Mucosa of rectum (tissue), 2 donors: ENCODE data around the gene GATC.
"Not testable (repeated sequence)": the region's sequence is repeated elsewhere in the genome, so short reads cannot be mapped to it uniquely, and the experiment has no call there.

Source experiments
- H3K27ac ChIP-seq, 2 donors: one replicate each; pipeline ENCODE4 v1.7.0; 2013; ENCODE audit warnings: inconsistent platforms in 2 of 2, low read depth in 2 of 2, low read length in 2 of 2
- H3K27me3 ChIP-seq, 2 donors: one replicate each; pipeline ENCODE4 v1.7.0; 2013; ENCODE audit warnings: low read length in 2 of 2; ENCODE audit not compliant: control insufficient read depth in 2 of 2, insufficient read depth in 2 of 2
- H3K36me3 ChIP-seq, 2 donors: one replicate each; pipeline ENCODE4 v1.7.0; 2013; ENCODE audit warnings: low read length in 2 of 2; ENCODE audit not compliant: control insufficient read depth in 2 of 2, insufficient read depth in 2 of 2
- H3K4me1 ChIP-seq, 2 donors: one replicate each; pipeline ENCODE4 v1.7.0; 2013; ENCODE audit warnings: low read length in 2 of 2, mild to moderate bottlenecking in 1 of 2; ENCODE audit not compliant: control insufficient read depth in 2 of 2, insufficient read depth in 2 of 2
- H3K4me3 ChIP-seq, 2 donors: one replicate each; pipeline ENCODE4 v1.7.0; 2013; ENCODE audit warnings: low read length in 2 of 2
- H3K9ac ChIP-seq, 2 donors: one replicate each; pipeline ENCODE4 v1.7.0; 2013; ENCODE audit warnings: low read length in 2 of 2, low read depth in 1 of 2, mild to moderate bottlenecking in 1 of 2
- H3K9me3 ChIP-seq, 2 donors: one replicate each; pipeline ENCODE4 v1.7.0; 2013; ENCODE audit warnings: low read length in 2 of 2; ENCODE audit not compliant: control insufficient read depth in 2 of 2
- donor health status: healthy.
- donor health status: Normal muscosa, but diverticular disease.

GATC gene

GRCh38 chr12:120437735-120438494 lies 8.3 kb upstream of the GATC start, which contains the start of gene COX6A1:
COX6A1 (plus strand) TSS chr12:120438113; CDS start chr12:120438127, 14 bp downstream.
- Histone ChIP-seq H3K9me3 (no peaks in the 10 kb centered on the region), H3K27me3 (no peaks in the 10 kb centered on the region), H3K9ac (peak within 1 kb of the TSS; percentile 60 to 92), H3K27ac (peak within 1 kb of the TSS; percentile 83 to 88), H3K4me3 (peak within 1 kb of the TSS; percentile 83 to 87), H3K4me1 (peaks cover 9 to 14% of the 10 kb centered on the region in 2 donors), H3K36me3 (peaks cover 10 to 17% of the 10 kb centered on the region in 2 donors)

- peak overlapping the region; percentile 83 to 87 for H3K4me3 ChIP-seq
- peaks cover 9 to 14% of the 10 kb centered on the region in 2 donors for H3K4me1 ChIP-seq
- peak overlapping the region; percentile 83 to 88 for H3K27ac ChIP-seq
- no peaks in the 10 kb centered on the region for H3K9me3 ChIP-seq
- H3K27me3 ChIP-seq, result no peaks in the 10 kb centered on the region
- H3K9ac ChIP-seq, result peak overlapping the region; percentile 60 to 92
- H3K36me3 ChIP-seq, result peaks cover 18 to 24% of the 10 kb centered on the region in 2 donors
Observed at GRCh38 chr12:120438495-120439198, 7.6 kb upstream of the GATC start.

- Histone ChIP-seq H3K36me3 (peaks cover 27 to 29% of the 10 kb centered on the region in 2 donors), H3K9ac (no peak overlapping the region), H3K27me3 (no peaks in the 10 kb centered on the region), H3K9me3 (no peaks in the 10 kb centered on the region), H3K4me3 (peak overlapping the region; percentile 3 to 24), H3K27ac (no peak overlapping the region), H3K4me1 (peaks cover 9 to 14% of the 10 kb centered on the region in 2 donors)
Observed at GRCh38 chr12:120439646-120440247, 6.5 kb upstream of the GATC start.

GRCh38 chr12:120444676-120445075 lies 1.6 kb upstream of the GATC start:
- Histone ChIP-seq H3K27ac (no peak overlapping the region), H3K9ac (no peak overlapping the region), H3K36me3 (peaks cover 26 to 27% of the 10 kb centered on the region in 2 donors)

GRCh38 chr12:120446844-120447178 lies 567 bp downstream of the GATC start:
- Histone ChIP-seq H3K27ac (peak overlapping the region; percentile 74 to 94), H3K4me1 (peaks cover 13 to 14% of the 10 kb centered on the region in 2 donors), H3K36me3 (peaks cover 16 to 25% of the 10 kb centered on the region in 2 donors)

More at GRCh38 chr12:120444676-120445075, 1.6 kb upstream of the GATC start:
- peaks cover 13 to 18% of the 10 kb centered on the region in 2 donors for H3K4me1 ChIP-seq
- H3K4me3 ChIP-seq, result no peak overlapping the region
- no peaks in the 10 kb centered on the region for H3K27me3 ChIP-seq
- H3K9me3 ChIP-seq, result no peaks in the 10 kb centered on the region

GRCh38 chr12:120447992-120448391 lies 1.7 kb downstream of the GATC start:
- Histone ChIP-seq H3K27me3 (no peaks in the 10 kb centered on the region), H3K27ac (no peak overlapping the region), H3K9me3 (no peaks in the 10 kb centered on the region), H3K36me3 (peaks cover 20 to 23% of the 10 kb centered on the region in 2 donors), H3K4me1 (peaks cover 13 to 14% of the 10 kb centered on the region in 2 donors), H3K9ac (no peak overlapping the region), H3K4me3 (no peak overlapping the region)

More at GRCh38 chr12:120446844-120447178, 567 bp downstream of the GATC start:
- H3K4me3 ChIP-seq, result peak overlapping the region; percentile 70 to 99
- not testable (repeated sequence) for H3K9me3 ChIP-seq, H3K27me3 ChIP-seq
- peak overlapping the region; percentile 89 to 94 for H3K9ac ChIP-seq

GRCh38 chr12:120452524-120452923 lies 6.3 kb downstream of the GATC start:
- not testable (repeated sequence) for H3K9me3 ChIP-seq, H3K4me3 ChIP-seq, H3K27ac ChIP-seq, H3K4me1 ChIP-seq, H3K9ac ChIP-seq, H3K27me3 ChIP-seq
- peaks cover 18 to 32% of the 10 kb centered on the region in 2 donors for H3K36me3 ChIP-seq

GRCh38 chr12:120453060-120453750 lies 7.0 kb downstream of the GATC start:
- Histone ChIP-seq H3K9me3 (no peaks in the 10 kb centered on the region), H3K27ac (no peak overlapping the region), H3K4me1 (no peaks in the 10 kb centered on the region), H3K36me3 (peaks cover 21 to 37% of the 10 kb centered on the region in 2 donors), H3K27me3 (no peaks in the 10 kb centered on the region), H3K9ac (no peak overlapping the region), H3K4me3 (no peak overlapping the region)

GRCh38 chr12:120453977-120454376 lies 7.7 kb downstream of the GATC start:
- H3K4me3 ChIP-seq, result no peak overlapping the region
- H3K4me1 ChIP-seq, result no peaks in the 10 kb centered on the region
- H3K27ac ChIP-seq, result no peak overlapping the region
- peaks cover 27 to 43% of the 10 kb centered on the region in 2 donors for H3K36me3 ChIP-seq
- no peak overlapping the region for H3K9ac ChIP-seq
- no peaks in the 10 kb centered on the region for H3K9me3 ChIP-seq
- no peaks in the 10 kb centered on the region for H3K27me3 ChIP-seq
